ENCODE results near the gene FN3K.

Gene FN3K

DNA sequence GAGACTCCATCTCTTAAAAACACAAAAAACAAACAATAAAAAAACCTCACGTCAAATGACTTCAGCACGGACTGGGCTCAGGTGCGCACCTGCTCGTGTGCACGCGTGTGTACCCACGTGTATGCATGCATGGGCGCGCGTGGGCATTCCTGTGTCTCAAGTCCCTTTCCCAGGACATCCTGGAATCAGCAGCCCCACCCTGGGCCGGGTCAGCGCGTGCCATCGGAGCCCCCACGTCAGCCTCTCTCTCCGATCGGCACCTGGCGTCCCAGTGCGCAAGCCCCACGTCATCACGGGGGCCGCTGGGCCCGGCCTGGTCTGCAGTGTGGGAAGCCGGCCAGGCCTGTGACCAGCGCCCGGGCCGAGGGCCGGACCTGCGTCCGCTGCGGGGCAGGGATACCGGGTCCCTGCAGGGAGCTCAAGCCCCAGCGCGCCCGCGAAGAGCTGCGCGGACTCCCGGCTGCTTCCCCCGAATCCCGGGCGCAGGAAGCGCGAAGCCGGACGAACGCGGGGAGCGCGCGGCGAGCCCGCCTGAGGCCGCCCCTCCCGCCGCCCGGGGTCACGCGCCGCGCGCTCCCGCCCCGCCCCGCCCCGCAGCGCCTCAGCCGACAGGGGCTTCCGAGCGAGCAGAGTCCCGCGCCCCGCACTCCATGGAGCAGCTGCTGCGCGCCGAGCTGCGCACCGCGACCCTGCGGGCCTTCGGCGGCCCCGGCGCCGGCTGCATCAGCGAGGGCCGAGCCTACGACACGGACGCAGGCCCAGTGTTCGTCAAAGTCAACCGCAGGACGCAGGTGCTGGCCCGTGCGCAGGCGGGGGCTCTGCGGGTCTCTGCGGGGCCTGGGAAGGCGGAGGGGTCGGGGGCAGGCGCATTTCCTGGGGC lies at the start of gene FN3K:
TSS of gene FN3K (plus strand) at position 629 of the 880 bp plus-strand sequence. CDS start at position 651, 22 bp downstream.
- peak; percentile 54 for DNase-seq

DNA sequence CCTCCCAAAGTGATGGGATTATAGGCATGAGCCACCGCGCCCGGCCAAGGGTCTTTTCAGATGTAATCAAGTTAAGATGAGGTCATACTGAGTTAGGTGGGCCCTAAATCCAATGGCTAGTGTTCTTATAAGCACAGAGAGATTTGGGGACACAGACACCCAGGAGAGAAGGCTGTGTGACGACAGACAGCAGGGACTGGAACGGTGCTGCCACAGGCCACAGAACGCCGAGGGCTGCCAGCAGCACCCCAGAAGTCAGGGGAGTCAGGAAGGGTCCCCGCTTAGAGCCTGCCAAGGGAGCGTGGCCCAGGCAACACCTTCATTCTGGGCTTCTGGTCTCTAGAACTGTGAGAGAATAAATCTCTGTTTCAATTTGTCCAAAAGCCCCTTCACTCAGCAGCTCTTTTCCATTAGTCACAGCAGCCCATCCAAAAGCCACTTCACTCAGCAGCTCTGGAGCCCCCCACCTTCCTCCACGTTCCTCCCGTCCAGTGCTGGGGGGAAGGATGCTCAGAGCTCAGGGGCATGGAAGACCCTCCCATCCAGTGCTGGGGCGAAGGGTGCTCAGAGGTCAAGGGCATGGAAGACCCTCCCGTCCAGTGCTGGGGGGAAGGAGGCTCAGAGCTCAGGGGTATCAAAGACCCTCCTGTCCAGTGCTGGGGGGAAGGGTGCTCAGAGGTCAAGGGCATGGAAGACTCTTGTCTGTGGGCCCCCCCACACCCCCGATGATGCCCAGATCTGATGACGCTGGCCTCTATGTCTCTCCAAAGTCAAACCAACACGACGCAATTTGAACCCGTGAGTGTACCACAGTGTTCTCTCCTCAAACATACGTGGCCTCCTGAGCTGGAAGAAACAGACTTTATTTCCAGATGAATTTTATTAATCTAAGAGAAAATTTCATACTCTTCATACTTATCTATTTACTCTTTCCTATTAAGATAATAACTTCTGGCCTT lies 48.8 kb upstream of the FN3K start:
- no peak for DNase-seq

DNA sequence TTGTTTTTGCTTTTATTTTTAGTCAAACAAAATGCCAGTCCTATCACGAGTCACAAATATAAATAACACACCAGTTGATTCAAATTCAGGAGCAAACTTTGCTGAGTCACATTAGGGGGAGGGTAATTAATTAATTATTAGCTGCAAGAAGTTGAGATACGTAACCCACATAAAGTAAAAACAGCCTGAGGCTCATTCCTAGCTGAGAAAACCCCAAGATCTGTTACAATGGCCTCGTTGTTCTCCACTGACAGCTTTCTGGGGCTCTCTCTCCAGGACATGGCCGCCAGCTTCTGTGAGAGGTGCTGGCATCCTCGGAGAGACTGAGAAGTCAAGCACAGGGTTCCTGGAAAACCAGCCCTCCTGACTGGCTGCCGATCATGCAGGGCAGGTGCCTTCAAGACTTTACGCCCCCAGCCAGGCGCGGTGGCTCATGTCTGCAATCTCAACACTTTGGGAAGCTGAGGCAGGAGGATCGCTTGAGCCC lies 48.0 kb upstream of the FN3K start:
- DNase-seq: no peak

GRCh38 chr17:82687871-82688270 lies 47.5 kb upstream of the FN3K start:
- no peak for DNase-seq

DNA sequence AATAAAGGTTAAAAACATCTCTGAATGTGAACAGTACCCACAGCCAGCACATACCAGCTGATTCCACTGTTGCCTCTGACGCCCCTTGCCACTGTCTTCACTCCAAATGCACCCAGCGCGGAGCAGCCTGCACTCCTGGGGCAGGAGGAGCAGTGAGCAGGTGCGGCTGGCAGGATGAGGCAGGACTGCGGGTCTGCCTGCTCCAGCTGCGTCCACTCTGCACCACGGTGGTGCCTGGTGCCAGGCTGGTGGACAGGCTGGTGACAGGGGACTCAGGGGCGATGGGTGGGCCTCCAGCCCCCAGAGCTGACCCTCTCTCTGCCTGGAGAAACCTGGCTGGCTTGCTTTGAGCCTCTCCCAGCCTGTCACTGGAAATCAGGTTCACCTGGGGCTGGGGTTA lies 46.3 kb upstream of the FN3K start:
- no peak for DNase-seq

DNA sequence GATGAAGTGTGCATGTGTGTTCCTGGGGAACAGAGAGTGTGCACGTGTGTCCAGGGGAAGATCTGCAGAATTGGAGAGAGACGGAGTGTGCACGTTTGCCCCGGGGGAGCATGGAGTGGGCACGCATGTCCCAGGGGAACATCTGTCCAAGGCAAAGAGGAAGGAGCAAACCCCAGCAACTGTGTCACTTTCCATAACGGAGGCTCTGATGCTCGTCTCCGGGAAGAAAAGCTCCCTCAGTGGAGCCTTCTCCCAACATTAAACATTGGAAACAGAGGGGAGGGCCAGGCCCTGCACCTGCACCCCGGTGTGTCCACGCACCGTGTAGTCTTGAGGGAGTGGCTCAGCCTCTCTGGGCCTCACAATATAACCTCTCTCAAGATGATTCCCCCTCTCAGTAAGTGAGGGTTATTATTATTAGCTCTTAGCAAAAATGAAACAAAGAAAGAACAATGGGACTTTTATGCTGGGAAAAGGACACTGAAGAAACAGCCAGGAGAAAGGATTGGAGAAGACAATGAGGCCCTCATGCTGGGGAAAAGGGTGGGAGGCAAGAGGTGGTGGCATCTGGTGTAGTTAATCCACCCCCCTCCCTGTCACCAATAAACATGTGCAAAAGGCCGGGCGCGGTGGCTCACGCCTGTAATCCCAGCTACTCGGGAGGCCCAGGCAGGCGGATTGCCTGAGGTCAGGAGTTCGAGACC lies 44.5 kb upstream of the FN3K start:
- DNase-seq: no peak

GRCh38 chr17:82691714-82692113 lies 43.7 kb upstream of the FN3K start:
- DNase-seq: no peak

DNA sequence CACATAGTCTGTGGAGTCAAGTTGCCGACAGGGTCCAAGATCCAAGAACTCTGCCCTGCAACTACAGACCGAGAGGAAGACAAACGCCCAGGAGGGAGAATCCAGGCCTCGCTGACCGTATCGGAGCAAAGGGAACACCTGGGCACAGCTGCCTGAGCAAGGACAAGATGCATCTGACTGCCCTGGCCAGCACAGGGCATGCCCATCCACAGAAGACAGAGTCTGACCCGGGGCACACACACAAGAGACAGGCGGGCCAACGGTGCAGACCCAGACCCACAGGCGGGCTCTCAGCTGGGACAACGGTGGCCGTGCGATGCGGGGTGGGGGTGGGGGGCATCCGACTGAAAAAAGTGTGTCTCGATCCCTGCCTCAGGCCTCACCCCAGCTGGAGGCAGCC lies 43.1 kb upstream of the FN3K start:
- no peak for DNase-seq

DNA sequence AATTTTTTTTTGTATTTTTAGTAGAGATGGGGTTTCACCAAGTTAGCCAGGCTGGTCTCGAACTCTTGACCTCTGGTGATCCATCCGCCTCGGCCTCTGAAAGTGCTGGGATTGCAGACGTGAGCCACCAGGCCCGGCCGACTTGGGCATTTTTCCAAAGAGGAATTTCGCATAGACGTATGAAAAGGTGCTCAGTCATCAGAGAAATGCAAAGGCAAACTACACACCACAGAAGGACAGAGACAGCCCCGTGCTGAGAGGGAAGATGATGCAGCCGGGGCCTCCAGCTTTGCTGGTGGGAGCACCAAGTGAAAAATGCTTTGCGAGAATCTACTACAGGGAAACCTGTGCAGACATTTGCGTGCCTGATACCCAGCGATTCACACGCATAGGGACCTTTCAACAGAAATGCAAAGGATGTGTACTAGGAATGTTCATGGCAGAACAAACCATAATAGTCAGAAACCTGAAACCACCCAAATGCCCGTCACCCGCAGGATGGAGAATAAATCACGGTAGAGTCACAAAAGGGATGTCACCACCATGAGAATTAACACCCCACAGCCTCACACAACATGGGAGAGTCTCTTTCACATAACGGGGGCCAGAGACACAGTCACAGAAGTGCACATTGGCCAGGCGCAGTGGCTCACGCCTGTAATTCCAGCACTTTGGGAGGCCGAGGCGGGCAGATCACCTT lies 42.1 kb upstream of the FN3K start:
- DNase-seq: no peak

DNA sequence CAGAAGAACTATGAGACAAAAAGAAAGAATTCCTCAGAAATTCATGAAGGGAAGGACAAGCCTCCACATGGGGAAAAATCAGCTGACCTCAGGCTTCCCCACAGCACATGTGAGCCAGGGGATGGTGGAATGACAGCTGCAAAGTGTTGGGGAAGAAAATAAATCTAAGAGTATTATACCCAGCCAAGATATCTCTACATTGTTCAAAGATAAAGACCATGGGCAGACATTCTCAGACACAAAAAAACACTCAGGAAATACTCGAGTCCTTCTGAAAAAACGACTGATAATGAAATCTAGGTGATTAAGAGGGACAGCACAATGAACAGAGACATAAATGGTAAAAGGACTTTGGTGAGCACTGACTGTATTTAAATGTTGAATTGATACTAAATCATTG lies 40.8 kb upstream of the FN3K start:
- DNase-seq: no peak

- DNase-seq: no peak
Observed at GRCh38 chr17:82696259-82696658, 39.2 kb upstream of the FN3K start.

DNA sequence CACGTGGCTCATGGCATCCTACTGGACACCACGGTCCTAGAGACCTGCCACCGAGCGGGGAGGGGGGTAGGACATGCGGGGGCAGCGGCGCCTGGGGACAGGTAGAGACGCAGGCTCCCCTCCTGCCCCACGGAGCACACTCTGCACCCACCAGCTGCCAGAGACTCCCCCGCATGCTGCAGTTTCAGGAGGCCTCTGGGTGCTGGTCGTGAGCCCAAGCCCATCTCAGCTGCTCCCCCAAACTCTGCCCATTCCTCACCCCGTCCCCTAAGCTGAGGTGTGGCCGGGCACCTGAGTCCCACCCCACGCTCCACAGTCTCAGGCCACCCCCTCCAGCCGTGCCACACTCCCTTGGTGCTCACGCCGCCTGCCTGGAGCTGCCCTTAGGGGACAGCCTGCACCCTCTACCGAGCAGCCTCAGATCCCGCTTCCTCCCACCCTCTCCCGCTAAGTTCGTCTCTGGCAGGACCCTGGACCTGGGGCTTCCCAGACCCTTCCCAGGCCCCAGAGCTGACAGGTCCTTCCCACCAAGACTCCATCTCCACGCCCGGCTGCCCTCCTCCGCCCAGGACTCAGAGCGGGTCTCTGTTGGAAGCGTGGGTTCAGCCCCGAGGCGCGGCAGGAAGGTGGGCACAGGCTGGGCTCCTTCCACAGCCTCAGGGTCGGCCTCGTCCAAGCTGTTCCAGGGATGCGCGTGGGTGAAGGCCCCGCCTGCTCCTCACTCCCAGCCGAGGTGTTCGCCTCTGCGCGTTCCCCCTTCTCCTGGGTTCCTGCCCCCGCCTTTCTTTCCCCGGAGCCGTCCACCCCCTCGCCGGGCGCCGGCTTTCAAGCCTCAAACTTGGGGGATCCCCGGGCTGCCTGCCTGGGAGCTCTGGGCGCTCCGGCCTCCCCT lies 38.3 kb upstream of the FN3K start:
- DNase-seq: peak; percentile 10

GRCh38 chr17:82697808-82698064 lies 37.7 kb upstream of the FN3K start:
- DNase-seq: no peak

GRCh38 chr17:82698065-82698973 lies 37.1 kb upstream of the FN3K start, which contains the start of gene RAB40B:
TSS of gene RAB40B (minus strand) at chr17:82698698. CDS start at chr17:82698596, 102 bp downstream.
- DNase-seq: peak; percentile 98

- DNase-seq: no peak
Observed at GRCh38 chr17:82698974-82699442, 36.4 kb upstream of the FN3K start.

- DNase-seq: no peak
Observed at GRCh38 chr17:82699551-82699950, 35.9 kb upstream of the FN3K start.

DNA sequence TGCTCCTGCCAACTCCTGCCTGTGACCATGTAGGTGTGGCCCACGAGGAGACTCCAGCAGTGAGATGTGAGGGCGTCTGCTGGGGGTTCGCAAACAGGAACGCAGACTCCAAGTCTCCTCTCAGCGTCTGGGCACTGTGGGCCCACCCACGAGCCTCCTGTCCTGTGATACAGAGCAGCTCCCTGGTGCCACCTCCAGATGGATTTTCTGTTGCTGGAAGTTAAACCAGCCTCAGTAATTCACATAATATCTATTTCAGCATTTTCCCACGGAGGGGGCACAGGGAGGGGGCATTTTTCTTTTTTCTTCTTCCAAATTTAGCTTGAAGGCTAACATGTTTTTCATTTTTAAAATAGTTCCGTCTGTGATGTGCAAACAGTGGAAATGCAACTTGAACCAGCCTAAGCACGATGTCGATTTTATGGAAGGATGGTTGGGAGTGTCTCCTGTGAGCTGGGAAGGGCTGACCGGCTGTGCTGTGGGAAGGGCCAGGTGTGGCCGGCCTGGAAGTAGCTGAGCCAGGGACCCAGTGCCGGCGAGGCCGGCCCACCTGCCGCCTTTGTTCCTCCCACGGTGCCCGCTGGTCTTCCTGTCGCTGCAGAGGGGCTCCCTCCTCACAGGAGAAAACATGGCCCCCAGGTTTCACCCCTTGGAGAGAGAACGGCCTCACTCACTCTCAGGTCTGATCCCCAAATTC lies 33.0 kb upstream of the FN3K start:
- DNase-seq: no peak

DNA sequence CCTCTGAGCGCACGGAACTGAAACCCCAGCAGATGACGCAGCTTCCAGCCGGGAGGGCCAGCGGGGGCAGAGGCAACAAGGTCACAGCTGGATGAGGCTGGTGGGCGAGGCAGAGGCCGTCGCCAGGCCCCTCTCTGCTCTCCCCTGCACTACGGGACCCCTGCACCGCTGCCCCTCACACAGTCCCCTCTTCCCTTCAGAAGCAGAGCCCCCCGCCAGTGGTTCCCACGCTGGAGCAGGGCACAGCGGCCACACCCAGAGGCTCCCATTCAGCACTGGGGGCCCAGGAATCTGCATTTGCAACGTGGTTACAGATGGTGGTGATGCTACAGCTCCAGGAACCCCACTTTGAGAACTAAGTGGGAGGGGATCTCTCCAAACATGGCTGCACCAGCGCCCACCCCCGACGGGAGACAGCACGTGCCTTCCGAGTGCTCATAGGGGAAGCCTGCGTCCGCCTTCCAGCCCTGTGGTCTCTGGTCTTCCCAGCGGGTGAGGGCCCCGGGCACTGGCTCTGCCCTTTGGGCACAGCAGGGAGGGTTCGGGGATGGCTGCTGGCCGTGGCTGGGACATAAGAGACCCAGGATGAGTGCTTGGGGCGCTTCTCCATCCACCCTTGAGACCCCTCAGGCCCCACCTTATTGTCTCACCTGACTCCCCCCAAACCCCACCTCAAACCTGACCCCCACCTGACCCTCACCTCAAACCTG lies 32.2 kb upstream of the FN3K start:
- no peak for DNase-seq
